Fibroblast of villous mesenchyme (primary cell): Measurements from ENCODE around the gene IL3. TPM values are rescaled to one million over a fixed set of nuclear protein-coding genes. Genes with fewer than 3 reads are reported as not detected.
A peak's percentile ranks its signal among the peaks of the same experiment; 100 is the strongest.

Source experiments
- DNase-seq: peaks from one replicate; pipeline ENCODE4 v3.0.0-alpha.2; 2010; ENCODE audit warnings: low read depth
- H3K4me3 ChIP-seq: 2 replicates; pipeline ENCODE4 v1.5.1; 2011; ENCODE audit warnings: low read depth, mild to moderate bottlenecking, low read length
- total RNA-seq: library from RNA; depleted of rRNA; stranded (reverse); fragments of >200 nt; gene quantifications from 2 replicates; pipeline ENCODE4 v1.2.3, GENCODE V29; 2012
- TF ChIP-seq, protein P1 (sequence below): IDR thresholded peaks from 2 replicates; pipeline ENCODE4 v1.5.1; 2012; ENCODE audit warnings: low read depth, mild to moderate bottlenecking, low read length; ENCODE audit not compliant: insufficient read depth

The IL3 gene
- total RNA-seq, 1 donor = not detected

GRCh38 chr5:132082329-132083023 lies 22.0 kb downstream of the IL3 start:
- no peak overlapping the region for H3K4me3 ChIP-seq
- no peak for DNase-seq
- TF ChIP-seq, protein P1, sequence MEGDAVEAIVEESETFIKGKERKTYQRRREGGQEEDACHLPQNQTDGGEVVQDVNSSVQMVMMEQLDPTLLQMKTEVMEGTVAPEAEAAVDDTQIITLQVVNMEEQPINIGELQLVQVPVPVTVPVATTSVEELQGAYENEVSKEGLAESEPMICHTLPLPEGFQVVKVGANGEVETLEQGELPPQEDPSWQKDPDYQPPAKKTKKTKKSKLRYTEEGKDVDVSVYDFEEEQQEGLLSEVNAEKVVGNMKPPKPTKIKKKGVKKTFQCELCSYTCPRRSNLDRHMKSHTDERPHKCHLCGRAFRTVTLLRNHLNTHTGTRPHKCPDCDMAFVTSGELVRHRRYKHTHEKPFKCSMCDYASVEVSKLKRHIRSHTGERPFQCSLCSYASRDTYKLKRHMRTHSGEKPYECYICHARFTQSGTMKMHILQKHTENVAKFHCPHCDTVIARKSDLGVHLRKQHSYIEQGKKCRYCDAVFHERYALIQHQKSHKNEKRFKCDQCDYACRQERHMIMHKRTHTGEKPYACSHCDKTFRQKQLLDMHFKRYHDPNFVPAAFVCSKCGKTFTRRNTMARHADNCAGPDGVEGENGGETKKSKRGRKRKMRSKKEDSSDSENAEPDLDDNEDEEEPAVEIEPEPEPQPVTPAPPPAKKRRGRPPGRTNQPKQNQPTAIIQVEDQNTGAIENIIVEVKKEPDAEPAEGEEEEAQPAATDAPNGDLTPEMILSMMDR = no peak

- DNase-seq = no peak
- TF ChIP-seq, protein P1 = no peak
- no peak overlapping the region for H3K4me3 ChIP-seq
Measured at GRCh38 chr5:132083071-132083678, 22.7 kb downstream of the IL3 start.

GRCh38 chr5:132085686-132086085 lies 25.2 kb downstream of the IL3 start:
- TF ChIP-seq, protein P1 = no peak
- H3K4me3 ChIP-seq = no peak overlapping the region
- DNase-seq = no peak

GRCh38 chr5:132086277-132086794 lies 25.9 kb downstream of the IL3 start:
- TF ChIP-seq, protein P1 = no peak

GRCh38 chr5:132087176-132087575 lies 26.7 kb downstream of the IL3 start:
- TF ChIP-seq, protein P1 = no peak
- no peak overlapping the region for H3K4me3 ChIP-seq
- DNase-seq = no peak

More at GRCh38 chr5:132086277-132086794, 25.9 kb downstream of the IL3 start:
- no peak overlapping the region for H3K4me3 ChIP-seq
- peak; percentile 70 for DNase-seq

DNA sequence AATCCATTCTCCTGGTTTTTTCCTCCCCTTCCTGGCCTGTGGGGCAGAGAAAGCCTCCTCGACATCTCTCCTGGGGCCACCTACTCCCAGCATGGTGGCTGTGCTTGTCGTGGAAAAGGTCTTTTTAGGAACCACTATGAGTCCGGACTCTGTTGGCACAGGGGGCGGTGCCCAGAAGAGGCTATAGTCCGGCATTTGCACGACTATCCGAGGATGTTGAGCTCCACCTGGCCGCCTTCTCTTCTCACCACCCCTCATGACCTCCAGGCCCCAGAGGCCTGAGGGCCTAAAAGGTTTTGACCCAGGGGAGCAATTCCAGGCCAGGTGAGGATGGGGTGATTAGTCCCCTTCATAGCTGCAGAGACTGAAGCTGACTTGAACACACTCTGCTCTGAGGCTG lies 27.2 kb downstream of the IL3 start:
- DNase-seq = no peak
- no peak overlapping the region for H3K4me3 ChIP-seq
- TF ChIP-seq, protein P1 = no peak
